ENCODE results near the gene RFX2.
"Not testable (repeated sequence)": the region's sequence is repeated elsewhere in the genome, so short reads cannot be mapped to it uniquely, and the experiment has no call there.

The RFX2 gene

DNA sequence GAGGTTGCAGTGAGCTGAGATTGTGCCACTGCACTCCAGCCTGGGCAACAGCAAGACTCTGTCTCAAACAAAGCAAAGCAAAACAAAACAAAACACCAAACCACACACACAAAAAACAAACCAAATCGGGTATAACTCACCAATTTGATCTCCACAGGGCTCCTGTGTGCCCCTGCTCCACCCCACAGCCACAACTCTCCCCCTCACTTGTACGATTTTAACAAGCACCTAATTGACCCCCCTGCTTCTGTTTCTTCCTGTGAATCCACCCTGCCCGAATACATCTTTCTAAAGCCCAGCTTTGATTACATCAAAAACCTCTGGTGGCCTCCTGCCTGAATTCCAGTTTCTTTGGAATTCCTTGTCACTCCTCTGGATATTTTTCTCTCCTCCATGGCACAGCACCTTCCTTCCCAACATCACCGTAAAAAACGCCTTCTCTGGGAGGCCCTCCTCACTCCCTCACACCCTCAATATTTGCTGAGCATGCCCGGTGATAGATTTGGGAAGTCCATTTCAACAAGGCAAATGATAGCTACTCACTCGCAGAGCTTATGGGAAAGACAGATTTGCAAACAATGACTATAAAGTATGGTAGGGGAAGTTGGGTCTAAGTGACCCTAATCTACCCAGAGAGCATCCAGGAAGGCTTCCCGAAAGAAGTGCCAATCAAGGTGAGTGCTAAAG, 120.8 kb downstream of the RFX2 start:
- H3K4me2 ChIP-seq (ENCODE audit: low read length), result no peak overlapping the region

GRCh38 chr19:5988517-5989387, 121.5 kb downstream of the RFX2 start:
- no peak for TF ChIP-seq EZH2phosphoT487 (IDR thresholded peaks at IDR 0.05; ENCODE audit: borderline replicate concordance, low read length)
- Histone ChIP-seq H3K4me3 (ENCODE audit: low read length) (no peak overlapping the region), H3F3A (ENCODE audit: control insufficient read depth, insufficient read depth) (no peaks in the 10 kb centered on the region), H3K9me3 (ENCODE audit: control insufficient read depth, insufficient read depth, low read length) (no peaks in the 10 kb centered on the region), H3K27ac (ENCODE audit: low read depth, low read length) (no peak overlapping the region), H3K27me3 (ENCODE audit: control insufficient read depth, low read length) (no peaks in the 10 kb centered on the region), H3K36me3 (ENCODE audit: control insufficient read depth, low read length) (no peaks in the 10 kb centered on the region), H4K20me1 (ENCODE audit: control insufficient read depth, insufficient read depth, low read depth, low read length) (no peaks in the 10 kb centered on the region), H3K9me2 (replicated peaks; ENCODE audit: control insufficient read depth, low read length) (no peaks in the 10 kb centered on the region), H3K4me1 (ENCODE audit: control insufficient read depth, low read length) (peaks cover 14% of the 10 kb centered on the region), H3K79me2 (ENCODE audit: control insufficient read depth, low read length) (no peaks in the 10 kb centered on the region), H3K4me2 (ENCODE audit: low read length) (no peak overlapping the region)

More for the DNA sequence above, 120.8 kb downstream of the RFX2 start:
- H3K9me2 ChIP-seq (replicated peaks; ENCODE audit: control insufficient read depth, low read length), result no peaks in the 10 kb centered on the region
- no peak overlapping the region for H3K4me3 ChIP-seq (ENCODE audit: low read length)
- H3K27me3 ChIP-seq (ENCODE audit: control insufficient read depth, low read length), result no peaks in the 10 kb centered on the region
- H3K27ac ChIP-seq (ENCODE audit: low read depth, low read length), result no peak overlapping the region
- H3K79me2 ChIP-seq (ENCODE audit: control insufficient read depth, low read length), result no peaks in the 10 kb centered on the region
- no peaks in the 10 kb centered on the region for H3K9me3 ChIP-seq (ENCODE audit: control insufficient read depth, insufficient read depth, low read length)
- H4K20me1 ChIP-seq (ENCODE audit: control insufficient read depth, insufficient read depth, low read depth, low read length), result no peaks in the 10 kb centered on the region
- H3K4me1 ChIP-seq (ENCODE audit: control insufficient read depth, low read length), result peaks cover 11% of the 10 kb centered on the region
- no peak for TF ChIP-seq CTCF (IDR thresholded peaks at IDR 0.05; ENCODE audit: low read depth, low read length, poor library complexity, severe bottlenecking)
- no peaks in the 10 kb centered on the region for H3K36me3 ChIP-seq (ENCODE audit: control insufficient read depth, low read length)
- H3F3A ChIP-seq (ENCODE audit: control insufficient read depth, insufficient read depth), result no peaks in the 10 kb centered on the region

- peak overlapping the region; percentile 44 for H3K4me3 ChIP-seq (ENCODE audit: low read length)
Measured at GRCh38 chr19:5987077-5987818, 123.1 kb downstream of the RFX2 start.

GRCh38 chr19:5985837-5986236, 124.5 kb downstream of the RFX2 start:
- not testable (repeated sequence) for H3K27me3 ChIP-seq (ENCODE audit: control insufficient read depth, low read length); H3K79me2 ChIP-seq (ENCODE audit: control insufficient read depth, low read length); H3K4me2 ChIP-seq (ENCODE audit: low read length); H4K20me1 ChIP-seq (ENCODE audit: control insufficient read depth, insufficient read depth, low read depth, low read length); H3K9me3 ChIP-seq (ENCODE audit: control insufficient read depth, insufficient read depth, low read length); H3K27ac ChIP-seq (ENCODE audit: low read depth, low read length); H3K36me3 ChIP-seq (ENCODE audit: control insufficient read depth, low read length); H3K4me3 ChIP-seq (ENCODE audit: low read length); H3F3A ChIP-seq (ENCODE audit: control insufficient read depth, insufficient read depth); H3K9me2 ChIP-seq (replicated peaks; ENCODE audit: control insufficient read depth, low read length)
- peaks cover 14% of the 10 kb centered on the region for H3K4me1 ChIP-seq (ENCODE audit: control insufficient read depth, low read length)

More at GRCh38 chr19:5987077-5987818, 123.1 kb downstream of the RFX2 start:
- Histone ChIP-seq H3K9me3 (ENCODE audit: control insufficient read depth, insufficient read depth, low read length) (no peaks in the 10 kb centered on the region), H3K36me3 (ENCODE audit: control insufficient read depth, low read length) (no peaks in the 10 kb centered on the region), H4K20me1 (ENCODE audit: control insufficient read depth, insufficient read depth, low read depth, low read length) (no peaks in the 10 kb centered on the region), H3K27me3 (ENCODE audit: control insufficient read depth, low read length) (no peaks in the 10 kb centered on the region), H3F3A (ENCODE audit: control insufficient read depth, insufficient read depth) (peaks cover 7% of the 10 kb centered on the region; the same call in 1 of the 2 replicates), H3K9me2 (replicated peaks; ENCODE audit: control insufficient read depth, low read length) (no peaks in the 10 kb centered on the region), H3K4me2 (ENCODE audit: low read length) (peak overlapping the region; percentile 65), H3K27ac (ENCODE audit: low read depth, low read length) (no peak overlapping the region), H3K4me1 (ENCODE audit: control insufficient read depth, low read length) (peaks cover 14% of the 10 kb centered on the region), H3K79me2 (ENCODE audit: control insufficient read depth, low read length) (no peaks in the 10 kb centered on the region)
- TF ChIP-seq EZH2phosphoT487 (IDR thresholded peaks at IDR 0.05; ENCODE audit: borderline replicate concordance, low read length), result no peak
- peak; percentile 97 for TF ChIP-seq CTCF (IDR thresholded peaks at IDR 0.05; ENCODE audit: low read depth, low read length, poor library complexity, severe bottlenecking)

All from DOHH2 (cell line).